ENCODE data around the gene SPATA22.
"Not testable (repeated sequence)": the region's sequence is repeated elsewhere in the genome, so short reads cannot be mapped to it uniquely, and the experiment has no call there.

The SPATA22 gene, protein sequence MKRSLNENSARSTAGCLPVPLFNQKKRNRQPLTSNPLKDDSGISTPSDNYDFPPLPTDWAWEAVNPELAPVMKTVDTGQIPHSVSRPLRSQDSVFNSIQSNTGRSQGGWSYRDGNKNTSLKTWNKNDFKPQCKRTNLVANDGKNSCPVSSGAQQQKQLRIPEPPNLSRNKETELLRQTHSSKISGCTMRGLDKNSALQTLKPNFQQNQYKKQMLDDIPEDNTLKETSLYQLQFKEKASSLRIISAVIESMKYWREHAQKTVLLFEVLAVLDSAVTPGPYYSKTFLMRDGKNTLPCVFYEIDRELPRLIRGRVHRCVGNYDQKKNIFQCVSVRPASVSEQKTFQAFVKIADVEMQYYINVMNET

DNA sequence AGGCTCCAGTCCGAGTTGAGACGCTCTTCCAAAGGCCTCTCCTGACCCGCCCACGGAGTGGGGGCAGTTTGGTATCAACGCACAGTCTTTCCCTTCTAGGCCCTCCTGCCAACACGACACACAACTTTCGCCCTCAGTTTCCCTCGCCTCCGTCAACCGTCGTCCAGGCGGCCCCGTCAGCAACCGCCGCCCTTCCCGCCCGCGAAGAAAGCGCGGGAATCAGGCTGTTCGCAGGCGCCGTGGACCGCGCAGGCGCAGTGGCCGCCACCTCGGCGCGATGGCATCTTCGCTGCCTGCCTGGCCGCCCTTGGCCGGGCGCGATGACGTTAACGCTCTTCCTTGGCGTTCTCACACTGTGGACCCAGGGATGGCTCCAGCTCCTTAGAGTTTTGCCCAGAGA, at the start of gene SPATA22:
Gene SPATA22, minus strand, starts transcription at position 221 of the 400 bp plus-strand sequence. CDS start 2,494 bp downstream, outside the sequence.
- no peak for DNase-seq

DNA sequence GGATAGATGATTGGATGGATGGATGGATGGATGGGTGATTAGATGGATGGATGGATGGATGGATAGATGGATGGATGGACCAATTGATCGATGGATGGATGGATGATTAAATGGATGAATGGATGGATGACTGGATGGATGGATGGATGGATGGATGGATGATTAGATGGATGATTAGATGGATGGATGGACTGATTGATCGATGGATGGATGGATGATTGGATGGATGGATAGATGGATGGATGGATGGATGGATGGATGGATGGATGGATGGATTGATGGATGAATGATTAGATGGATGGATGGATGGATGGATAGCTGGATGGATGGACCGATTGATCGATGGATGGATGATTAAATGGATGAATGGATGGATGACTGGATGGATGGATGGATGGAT, 47.9 kb upstream of the SPATA22 start:
- DNase-seq, result not testable (repeated sequence)

DNA sequence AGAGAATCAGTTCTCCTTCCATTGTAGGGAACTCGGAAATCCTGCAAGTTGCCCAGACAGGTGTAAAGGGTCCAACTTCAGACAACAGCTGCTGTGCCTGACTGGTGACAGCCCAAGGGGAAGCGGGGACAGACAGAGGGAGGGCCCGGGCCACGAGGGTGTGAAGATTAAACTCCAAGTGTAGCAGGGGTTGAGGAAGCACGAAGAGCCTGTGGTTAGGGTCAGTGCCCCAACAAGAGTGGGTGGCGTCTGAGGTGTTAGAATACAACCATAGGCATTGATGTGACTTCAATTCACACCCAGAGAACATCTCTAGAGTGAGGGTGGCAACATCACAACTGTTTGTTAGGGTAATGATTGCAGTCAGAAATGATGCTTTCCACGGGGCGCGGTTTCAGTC, 43.3 kb upstream of the SPATA22 start:
- no peak for DNase-seq

DNA sequence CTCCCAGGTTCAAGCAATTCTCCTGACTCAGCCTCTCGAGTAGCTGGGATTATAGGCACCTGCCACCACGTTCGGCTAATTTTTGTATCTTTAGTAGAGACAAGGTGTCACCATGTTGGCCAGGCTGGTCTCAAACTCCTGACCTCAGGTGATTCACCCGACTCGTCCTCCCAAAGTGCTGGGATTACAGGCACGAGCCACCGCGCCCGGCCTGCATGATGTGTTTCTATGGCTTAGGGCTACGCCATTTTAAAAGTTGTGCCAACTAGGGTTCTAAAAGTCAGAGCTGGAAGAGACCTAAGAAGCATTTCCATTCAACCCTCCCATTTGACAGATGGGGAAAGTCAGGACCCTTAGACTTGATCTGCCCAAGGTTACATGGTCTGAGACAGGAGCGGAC, 42.5 kb upstream of the SPATA22 start:
- not testable (repeated sequence) for DNase-seq

DNA sequence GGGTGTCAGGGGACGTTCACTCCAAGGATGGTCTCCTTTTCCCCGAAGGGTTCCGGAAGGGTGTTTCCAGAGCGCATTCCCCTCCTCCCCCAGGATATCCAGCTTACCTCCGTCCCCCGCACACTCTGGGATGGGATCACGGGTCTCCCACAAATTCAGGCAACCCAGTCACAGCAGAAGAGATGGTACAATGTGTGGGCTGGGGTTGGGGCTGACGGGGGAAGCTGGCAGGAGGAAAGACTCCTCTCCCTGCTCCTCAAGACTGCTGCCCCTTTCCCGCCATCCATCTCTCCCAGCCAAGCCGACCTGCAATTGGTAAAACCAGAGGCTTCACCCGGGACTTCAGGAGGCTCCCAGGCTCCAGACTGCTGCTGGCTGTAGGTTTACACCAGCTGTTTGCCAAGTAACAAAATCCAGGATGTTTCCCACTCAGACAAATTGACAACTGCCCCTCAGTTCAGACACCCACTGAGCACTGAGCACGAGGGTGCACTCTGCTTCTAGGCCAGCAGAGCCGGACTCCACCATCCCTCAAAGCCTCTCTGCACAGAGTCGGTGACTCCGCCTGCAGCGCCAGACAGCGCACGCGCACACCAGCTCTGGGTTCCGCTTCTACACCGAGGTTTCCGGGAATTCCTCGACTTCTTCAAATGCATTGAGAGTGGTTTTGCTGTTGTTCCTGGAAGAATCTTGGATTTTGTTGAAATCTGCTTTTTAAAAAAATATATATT, 41.9 kb upstream of the SPATA22 start:
- no peak for DNase-seq

DNA sequence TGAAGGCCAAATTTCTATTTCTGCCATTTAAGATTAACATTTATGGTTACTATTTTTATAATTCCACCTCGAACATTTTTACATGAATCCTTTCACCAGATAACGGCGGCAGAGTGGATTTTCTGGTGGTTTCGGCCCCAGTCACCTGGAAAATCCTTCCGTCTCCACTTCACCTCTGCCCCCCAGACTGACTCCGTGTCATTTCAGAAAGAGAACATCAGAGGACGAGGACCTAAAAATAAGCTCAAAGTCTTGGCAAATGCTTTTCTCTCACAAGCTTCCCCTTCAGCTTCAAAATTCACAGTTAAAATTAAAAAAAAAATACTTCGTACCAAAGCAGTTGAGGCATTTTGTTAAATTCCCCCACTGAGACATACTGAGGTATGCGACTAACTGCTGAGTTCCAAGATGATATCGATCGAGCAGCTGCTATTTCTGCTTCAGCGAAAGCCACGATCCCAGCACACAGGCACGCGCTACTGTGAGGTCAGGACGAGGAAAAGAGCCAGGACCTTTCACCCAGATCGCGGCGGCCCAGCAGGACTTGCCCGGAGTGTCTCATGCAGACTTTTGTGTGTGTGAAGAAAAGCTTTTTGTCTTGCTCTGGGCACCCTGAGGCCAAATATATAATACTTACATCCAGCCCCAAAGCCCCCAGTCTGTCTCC, 41.0 kb upstream of the SPATA22 start:
- no peak for DNase-seq

DNA sequence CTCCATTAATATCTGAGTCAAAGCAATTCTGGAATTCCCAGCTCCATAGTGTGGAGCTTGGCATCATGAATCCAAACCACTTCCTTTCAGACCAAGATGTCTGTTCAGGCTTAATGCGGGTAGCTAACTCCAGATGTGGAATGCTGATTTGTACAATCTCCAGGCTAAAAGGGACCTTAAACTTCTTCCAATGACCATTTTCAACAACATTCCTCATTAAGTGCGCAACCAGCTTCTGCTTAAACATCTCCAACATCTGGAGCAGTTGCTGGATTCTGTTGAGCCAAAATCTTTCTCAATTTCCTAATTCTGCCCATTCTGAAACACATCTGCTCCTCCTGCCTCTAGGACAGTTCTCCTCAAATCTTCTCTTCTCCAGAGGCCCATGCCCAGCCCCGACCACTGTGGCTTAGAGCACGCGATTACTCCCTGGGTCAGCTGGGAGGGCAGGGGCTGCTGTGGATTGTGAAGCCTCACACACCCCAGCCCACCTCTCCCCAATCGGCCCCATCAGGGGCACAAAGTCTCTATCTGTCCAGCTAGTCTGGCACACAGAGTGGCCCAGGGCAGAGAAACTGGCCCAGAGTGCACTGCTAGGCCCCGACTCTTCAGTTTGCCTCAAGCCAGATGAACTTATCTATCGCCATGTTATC, 40.4 kb upstream of the SPATA22 start:
- DNase-seq, result no peak

DNA sequence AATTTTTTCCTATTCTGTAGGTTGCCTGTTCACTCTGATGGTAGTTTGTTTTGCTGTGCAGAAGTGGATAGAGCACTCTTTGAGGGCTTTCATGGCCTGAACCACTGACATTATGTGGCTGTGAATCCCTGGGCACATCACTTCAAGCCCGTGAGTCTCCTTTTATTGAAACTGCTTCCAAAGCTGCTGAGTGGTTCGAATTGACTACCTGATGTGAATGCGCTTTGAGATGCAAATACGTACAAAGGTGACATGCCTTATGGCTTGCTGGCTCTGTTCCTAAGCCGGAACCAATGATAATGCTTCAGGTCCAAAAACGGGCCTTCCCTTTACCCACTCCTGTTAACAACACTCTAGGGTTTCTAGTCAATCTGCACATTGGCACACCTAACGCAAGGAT, 38.5 kb upstream of the SPATA22 start:
- DNase-seq, result no peak

DNA sequence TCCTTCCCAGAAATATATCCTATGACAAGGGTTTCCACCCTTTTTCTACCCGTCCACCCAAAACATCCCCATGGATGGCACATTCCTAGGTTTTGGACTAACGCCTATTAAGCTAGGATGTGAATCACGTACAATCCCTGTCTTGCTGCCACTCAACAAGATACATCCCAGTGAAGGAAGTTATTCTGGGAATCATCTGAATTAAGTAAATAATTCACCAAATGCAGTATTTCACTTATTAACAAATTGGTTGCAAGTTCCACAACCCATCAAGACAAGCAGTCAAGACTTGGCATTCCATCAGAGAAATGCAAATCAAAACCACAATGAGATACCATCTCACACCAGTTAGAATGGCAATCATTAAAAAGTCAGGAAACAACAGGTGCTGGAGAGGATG, 36.2 kb upstream of the SPATA22 start:
- no peak for DNase-seq

DNA sequence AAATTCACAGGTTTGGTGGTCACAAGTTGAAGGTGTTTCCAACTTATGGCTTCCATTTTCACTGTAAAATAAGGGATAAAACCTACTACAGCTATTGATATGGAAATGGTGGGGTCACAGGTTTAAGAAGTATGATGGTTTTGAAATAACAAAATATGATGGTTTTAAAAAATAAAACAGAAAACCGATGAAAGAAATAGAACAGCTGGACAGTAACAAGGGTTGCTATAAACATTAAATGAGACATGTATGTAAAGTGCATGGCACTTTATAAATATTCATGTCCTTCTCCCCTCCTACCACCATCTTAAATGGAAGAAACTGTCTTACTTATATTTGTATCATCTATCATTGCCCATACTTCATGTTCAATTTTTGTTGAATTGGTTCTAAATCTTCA, 35.5 kb upstream of the SPATA22 start:
- DNase-seq, result no peak

DNA sequence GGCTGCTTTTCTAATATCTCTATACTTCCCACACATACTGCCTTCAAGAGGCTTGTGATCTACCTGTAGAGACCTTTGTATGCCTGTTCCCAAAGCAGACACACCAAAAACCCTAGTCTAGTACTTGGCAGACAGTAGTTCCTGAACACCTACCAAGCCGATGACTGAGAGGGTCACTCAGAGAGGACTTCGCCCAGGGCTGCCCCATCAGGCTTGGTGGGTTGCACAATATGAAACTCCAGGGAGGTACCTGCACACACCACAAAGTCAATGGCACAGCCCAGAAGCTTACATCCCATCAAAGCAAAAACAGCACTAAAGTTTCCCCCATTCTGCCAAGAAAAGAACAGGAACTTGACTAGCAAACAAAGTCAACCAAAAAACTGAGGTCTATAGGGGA, 34.4 kb upstream of the SPATA22 start:
- DNase-seq, result no peak

DNA sequence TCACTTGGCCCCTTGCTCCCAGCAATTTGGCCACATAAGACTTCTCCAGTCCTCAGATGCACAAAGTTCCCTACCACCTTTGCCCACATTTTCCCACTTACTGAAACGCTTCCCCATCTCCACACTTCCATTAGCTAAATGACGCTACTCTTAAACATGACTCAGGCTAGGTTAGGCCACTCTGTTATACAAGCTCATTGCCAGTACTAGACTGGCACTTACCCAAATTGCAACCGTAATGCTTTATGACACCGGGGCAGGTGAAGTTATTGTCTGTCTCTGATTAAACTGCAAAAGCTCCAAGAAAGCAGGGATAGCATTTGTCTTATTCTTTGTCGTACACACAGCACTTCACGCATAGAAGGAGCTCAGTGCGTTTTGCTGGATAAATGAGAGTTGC, 33.4 kb upstream of the SPATA22 start:
- DNase-seq, result no peak

DNA sequence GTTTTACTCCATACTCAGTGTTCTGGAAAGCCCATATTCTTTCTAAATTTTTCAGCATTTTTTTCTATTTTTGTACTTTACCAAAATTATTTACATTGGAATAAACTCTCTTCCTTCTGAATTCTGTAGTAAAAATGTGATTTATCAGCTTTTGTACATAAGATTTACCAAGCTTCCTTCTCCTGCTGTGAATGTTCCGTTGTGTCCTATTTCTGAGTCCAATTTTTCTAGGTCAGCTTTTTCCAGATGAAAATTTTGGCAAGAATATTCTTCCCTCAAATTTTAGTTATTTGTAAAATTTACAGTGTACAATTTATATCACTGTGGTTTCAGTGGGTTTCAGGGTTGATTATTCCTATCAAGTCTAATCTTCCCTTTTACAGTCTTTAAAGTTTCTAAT, 31.7 kb upstream of the SPATA22 start:
- DNase-seq, result no peak

DNA sequence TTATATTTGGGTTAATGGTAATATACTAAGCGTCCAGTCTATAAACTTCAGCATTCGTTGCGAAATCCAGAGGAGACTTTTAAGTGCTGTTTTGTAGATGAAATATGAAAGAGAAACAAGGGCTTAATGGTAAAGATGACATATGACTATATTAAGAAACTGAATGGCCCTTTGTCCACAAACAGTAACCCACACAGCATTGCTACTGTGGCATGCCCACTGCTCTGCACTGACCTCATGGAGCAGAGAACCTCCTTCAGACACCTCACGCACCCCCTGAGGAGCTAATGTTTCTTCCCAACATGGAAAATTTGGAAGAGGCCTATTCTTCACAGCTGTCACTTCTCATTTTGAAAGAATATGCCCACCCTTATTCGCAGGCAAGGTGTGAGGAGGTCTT, 30.8 kb upstream of the SPATA22 start:
- no peak for DNase-seq

DNA sequence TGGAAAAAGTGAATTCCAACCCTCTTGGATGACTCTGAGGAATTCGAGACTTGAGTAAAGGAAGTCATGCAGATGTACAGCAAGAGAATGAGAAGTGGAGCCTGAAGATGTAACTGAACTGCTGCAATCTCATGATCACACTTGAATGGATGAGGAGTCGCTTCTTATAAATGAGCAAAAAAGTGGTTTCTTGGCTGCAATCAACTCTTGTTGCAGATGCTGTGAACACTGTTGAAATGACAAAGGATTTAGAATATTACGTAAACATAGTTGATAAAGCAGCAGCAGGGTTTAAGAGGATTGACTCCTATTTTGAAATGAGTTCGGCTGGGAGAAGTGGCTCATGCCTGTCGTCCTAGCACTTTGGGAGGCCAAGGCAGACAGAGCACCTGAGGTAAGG, 29.7 kb upstream of the SPATA22 start:
- no peak for DNase-seq

DNA sequence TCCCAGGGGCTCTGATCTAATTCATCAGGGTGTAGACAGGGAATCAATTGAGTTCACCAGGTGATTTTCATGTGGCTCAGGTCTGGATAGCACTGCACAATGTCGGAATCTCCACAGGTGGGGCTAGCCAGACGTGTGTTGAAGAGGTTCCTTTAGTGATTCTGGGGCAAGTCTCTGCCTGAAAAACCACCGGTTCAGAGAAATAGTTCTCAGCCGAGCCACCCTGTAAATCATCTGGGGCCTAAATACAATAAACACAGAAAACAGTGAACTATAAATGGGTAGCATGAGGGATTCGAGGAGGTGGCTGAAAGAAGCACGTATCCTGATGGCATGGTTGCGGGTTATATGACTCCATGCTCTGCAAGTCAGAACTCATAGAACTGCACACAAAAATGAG, 25.5 kb upstream of the SPATA22 start:
- no peak for DNase-seq

DNA sequence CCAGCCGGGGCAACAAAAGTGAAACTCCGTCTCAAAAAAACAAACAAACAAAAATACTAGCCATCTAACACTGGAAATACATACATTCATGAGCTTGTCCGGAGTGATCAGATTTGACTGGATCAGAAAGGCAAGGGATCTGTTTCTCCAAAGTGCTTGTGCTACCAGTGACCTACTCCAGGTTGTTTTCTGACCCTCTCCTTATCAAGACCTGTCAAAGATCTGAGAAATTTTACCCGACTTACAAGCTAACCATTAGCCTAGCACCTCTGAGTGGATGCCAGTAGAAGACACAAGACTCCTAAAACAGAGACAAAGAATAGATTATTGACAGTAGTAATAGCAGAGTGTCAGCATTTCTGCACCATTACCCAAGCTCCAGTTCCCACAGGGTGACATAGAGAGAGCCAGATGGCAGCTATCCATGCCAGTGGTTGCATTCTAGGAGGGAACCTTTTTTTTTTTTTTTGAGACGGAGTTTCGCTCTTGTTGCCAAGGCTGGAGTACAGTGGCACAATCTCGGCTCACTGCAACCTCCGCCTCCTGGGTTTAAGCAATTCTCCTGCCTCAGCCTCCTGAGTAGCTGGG, 14.0 kb upstream of the SPATA22 start:
- no peak for DNase-seq

DNA sequence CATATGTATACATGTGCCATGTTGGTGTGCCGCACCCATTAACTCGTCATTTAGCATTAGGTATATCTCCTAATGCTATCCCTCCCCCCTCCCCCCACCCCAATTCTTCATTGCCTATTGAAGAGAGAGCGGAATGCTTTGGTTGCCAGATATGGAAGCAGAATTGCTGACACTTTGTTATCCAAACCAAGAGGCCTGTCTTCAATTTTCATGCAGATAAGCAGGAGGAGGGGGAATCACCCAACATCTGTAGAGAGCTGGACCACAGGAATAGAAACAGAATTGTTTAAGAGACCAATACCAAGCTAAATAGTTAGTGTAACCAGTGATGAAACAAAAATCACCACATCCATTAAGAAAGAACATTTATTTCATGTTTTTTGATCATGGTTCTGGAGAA, 11.2 kb upstream of the SPATA22 start:
- no peak for DNase-seq

DNA sequence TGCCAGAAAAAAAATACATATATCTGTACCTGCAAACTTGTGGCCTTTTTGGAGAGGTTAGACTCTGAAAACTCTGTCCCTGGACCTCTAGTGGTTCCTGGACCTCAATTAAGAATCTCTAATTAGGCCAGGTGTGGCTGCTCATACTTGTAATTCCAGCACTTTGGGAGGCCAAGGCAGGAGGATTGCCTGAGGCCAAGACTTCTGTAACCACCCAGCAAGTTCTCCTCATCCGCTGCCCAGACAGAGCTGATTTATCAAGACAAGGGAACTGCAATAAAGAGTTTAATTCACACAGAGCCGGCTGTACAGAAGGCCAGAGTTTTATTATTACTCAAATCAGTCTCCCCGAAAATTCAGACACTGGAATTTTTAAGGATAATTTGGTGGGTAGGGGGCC, 8.4 kb upstream of the SPATA22 start:
- DNase-seq, result no peak

DNA sequence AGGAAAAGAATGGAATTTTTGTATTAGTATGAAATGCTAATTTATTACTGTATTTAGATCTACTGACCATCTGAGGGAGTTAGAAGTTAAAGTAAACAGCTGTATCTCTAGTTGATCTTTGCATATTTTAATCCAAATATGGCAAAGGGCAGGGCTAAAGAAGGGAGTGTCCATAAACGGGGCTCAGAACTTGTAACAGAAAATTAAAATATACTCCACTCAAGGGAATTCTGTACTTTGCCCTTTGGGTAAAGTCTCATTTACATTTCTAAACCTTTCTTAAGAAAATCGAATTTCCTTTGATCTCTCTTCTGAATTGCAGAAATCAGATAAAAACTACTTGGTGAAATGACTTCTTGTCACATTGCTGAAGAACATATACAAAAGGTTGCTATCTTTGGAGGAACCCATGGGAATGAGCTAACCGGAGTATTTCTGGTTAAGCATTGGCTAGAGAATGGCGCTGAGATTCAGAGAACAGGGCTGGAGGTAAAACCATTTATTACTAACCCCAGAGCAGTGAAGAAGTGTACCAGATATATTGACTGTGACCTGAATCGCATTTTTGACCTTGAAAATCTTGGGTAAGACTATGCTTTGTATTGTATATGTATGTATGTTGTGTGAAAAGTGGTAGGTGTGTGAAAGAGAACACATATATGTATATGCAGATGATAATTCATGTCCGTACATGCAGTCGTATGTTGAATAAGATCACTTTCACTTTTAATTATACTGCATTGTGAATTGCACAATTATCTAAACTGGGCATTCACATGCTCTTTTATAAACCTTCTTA, 4.4 kb upstream of the SPATA22 start, which contains the start of gene ASPA:
Gene ASPA, plus strand, starts transcription at position 186 of the 799 bp plus-strand sequence. Its CDS starts 163 bp downstream, at position 349.
- no peak for DNase-seq

DNA sequence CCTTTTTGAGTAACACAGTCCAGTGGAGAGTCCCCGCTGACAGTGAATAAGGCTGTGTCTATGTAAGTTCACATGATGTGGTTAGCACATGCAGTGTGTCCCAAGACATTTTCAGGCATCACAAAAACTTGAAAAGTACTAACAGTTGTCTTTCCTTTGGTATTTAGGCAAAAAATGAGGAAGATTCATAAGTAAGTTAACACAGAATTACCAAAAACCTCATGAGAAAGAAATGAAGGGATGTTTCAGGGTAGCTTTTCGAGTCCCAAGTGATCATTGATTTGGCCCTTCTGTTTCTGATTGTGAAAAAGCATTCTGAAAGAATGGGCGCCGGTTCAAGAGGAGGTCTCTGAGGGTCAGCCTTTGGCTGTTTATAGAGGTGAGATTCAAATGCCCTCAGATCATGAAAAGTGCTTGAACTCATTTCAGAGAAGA, 3.6 kb upstream of the SPATA22 start:
- no peak for DNase-seq

DNA sequence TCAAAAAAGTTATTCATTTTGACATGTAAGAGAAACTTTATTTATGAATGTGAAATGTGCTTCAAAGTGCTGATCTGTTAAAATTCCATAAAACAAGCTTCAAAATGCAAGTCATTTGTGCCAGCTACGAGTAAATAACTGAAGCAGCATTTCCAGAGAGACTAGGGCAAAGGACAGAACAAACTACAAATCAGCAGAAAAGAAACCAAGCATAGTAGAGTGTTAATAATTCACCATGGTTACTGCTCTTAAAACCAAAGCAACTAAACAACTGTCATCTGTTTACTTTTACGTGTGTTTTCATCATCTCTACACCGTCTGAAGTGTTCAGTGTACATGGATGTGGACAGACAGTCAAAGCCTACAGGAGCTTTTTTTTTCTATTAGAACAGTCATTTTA, 2.6 kb upstream of the SPATA22 start:
- DNase-seq, result no peak

Measured in stimulated activated CD4-positive, alpha-beta T cell treated with anti-CD3 and anti-CD28 coated beads, Interleukin-2, amount 100 ng/mL, for 48 hours (primary cell).